Stimulated activated CD8-positive, alpha-beta memory T cell treated with anti-CD3 and anti-CD28 coated beads, Interleukin-7, amount 100 ng/mL, for 24 hours (primary cell): ENCODE data around the gene SIGLEC1.

Source experiments
- DNase-seq: peaks from one replicate; pipeline ENCODE4 v3.0.0-alpha.2; 2020; ENCODE audit warnings: low read depth

The SIGLEC1 gene

GRCh38 chr20:3701061-3701998, 11.1 kb downstream of the SIGLEC1 start:
- DNase-seq = no peak

- no peak for DNase-seq
Observed at GRCh38 chr20:3699037-3699436, 13.4 kb downstream of the SIGLEC1 start.

GRCh38 chr20:3698591-3699001, 13.8 kb downstream of the SIGLEC1 start:
- no peak for DNase-seq

- no peak for DNase-seq
Observed at GRCh38 chr20:3697588-3698305, 14.7 kb downstream of the SIGLEC1 start.

- no peak for DNase-seq
Observed at GRCh38 chr20:3696745-3697587, 15.4 kb downstream of the SIGLEC1 start.

- no peak for DNase-seq
Observed at GRCh38 chr20:3696200-3696599, 16.2 kb downstream of the SIGLEC1 start.

GRCh38 chr20:3694864-3695263, 17.5 kb downstream of the SIGLEC1 start:
- DNase-seq = no peak

- no peak for DNase-seq
Observed at GRCh38 chr20:3693376-3693775, 19.0 kb downstream of the SIGLEC1 start.

GRCh38 chr20:3692706-3693294, 19.6 kb downstream of the SIGLEC1 start:
- no peak for DNase-seq

- no peak for DNase-seq
Observed at GRCh38 chr20:3691897-3692296, 20.5 kb downstream of the SIGLEC1 start.

- no peak for DNase-seq
Observed at GRCh38 chr20:3691306-3691705, 21.1 kb downstream of the SIGLEC1 start.

GRCh38 chr20:3690413-3690812, 22.0 kb downstream of the SIGLEC1 start:
- no peak for DNase-seq

GRCh38 chr20:3689978-3690377, 22.4 kb downstream of the SIGLEC1 start:
- DNase-seq = no peak

- no peak for DNase-seq
Observed at GRCh38 chr20:3687655-3688054, 24.7 kb downstream of the SIGLEC1 start.

- no peak for DNase-seq
Observed at GRCh38 chr20:3686867-3687321, 25.5 kb downstream of the SIGLEC1 start.

GRCh38 chr20:3686421-3686820, 26.0 kb downstream of the SIGLEC1 start:
- DNase-seq = no peak

GRCh38 chr20:3685341-3685740, 27.1 kb downstream of the SIGLEC1 start:
- no peak for DNase-seq

GRCh38 chr20:3681931-3682781, 30.2 kb downstream of the SIGLEC1 start, which contains the start of gene ADAM33:
ADAM33 (minus strand) TSS chr20:3682010; CDS start chr20:3682004, 6 bp downstream.
- no peak for DNase-seq

- no peak for DNase-seq
Observed at GRCh38 chr20:3681352-3681930, 31.0 kb downstream of the SIGLEC1 start.

GRCh38 chr20:3680701-3681351, 31.6 kb downstream of the SIGLEC1 start:
- DNase-seq = no peak
